VCaP (cell line): Measurements from ENCODE around the gene NPVF.
A peak's percentile ranks its signal among the peaks of the same experiment; 100 is the strongest.

Source experiments
- H3K27ac ChIP-seq: fragments of 450-650 bp; 2 replicates; pipeline ENCODE4 v1.5.1; 2017
- CTCF ChIP-seq: fragments of 450-650 bp; conservative IDR thresholded peaks from 2 replicates; pipeline ENCODE4 v1.5.1; 2017; ENCODE audit warnings: mild to moderate bottlenecking, moderate library complexity

Gene NPVF

GRCh38 chr7:25208525-25209221 lies 19.6 kb downstream of the NPVF start:
- TF ChIP-seq CTCF, result no peak
- no peak overlapping the region for H3K27ac ChIP-seq

GRCh38 chr7:25207887-25208286 lies 20.4 kb downstream of the NPVF start:
- TF ChIP-seq CTCF, result no peak
- no peak overlapping the region for H3K27ac ChIP-seq

GRCh38 chr7:25206765-25207164 lies 21.5 kb downstream of the NPVF start:
- H3K27ac ChIP-seq, result no peak overlapping the region
- no peak for TF ChIP-seq CTCF

- H3K27ac ChIP-seq, result no peak overlapping the region
- no peak for TF ChIP-seq CTCF
Observed at GRCh38 chr7:25196132-25196896, 32.0 kb downstream of the NPVF start.

- TF ChIP-seq CTCF, result no peak
- H3K27ac ChIP-seq, result no peak overlapping the region
Observed at GRCh38 chr7:25194036-25194435, 34.2 kb downstream of the NPVF start.

GRCh38 chr7:25192043-25192442 lies 36.2 kb downstream of the NPVF start:
- TF ChIP-seq CTCF, result no peak
- H3K27ac ChIP-seq, result peak overlapping the region; percentile 48

- H3K27ac ChIP-seq, result no peak overlapping the region
- TF ChIP-seq CTCF, result no peak
Observed at GRCh38 chr7:25189197-25189596, 39.1 kb downstream of the NPVF start.
